Measurements from ENCODE around the gene VGF.
A peak's percentile ranks its signal among the peaks of the same experiment; 100 is the strongest.

Gene VGF

DNA sequence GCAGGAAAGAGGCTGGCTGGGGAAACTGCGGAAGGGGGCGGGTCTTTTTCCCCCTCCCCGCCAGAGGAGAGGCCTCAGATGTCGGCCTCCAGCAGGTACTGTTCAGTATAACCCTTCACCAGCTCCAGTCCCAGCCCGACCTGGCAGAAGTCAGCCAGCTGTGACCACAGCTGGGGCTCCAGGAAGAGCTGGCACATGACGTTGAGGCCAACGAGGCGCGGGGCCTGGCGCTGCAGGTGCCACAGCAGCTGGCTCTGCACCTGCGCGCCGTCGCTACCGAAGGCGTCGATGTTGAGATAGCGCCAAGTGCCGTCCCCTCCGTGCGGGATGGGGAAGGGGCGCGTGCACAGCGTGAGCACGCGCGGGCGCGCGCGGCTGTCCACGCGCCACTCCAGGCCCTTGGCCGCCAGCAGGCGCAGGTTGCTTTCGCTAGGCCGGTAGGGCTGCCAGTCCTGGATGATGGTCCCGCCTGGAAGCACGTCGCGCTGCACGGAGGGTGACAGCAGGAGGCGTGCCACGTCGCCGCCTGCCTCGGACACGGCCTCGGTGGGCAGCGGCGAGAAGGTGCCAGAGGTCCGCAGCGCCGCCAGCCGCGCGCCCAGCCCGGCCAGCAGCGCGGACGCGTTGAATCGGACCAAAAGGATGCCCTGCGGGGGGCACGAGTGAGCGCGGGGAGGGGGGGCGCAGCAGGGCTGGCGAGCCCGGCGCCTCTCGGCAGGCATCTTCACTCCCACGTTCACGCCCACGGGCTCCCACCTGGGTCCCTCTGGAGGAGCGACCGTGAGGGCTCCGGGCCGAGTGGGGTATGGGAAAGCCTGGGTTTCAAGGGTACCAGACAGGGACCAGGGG is 6.9 kb upstream of the VGF start (continued):
- TF ChIP-seq ZNF449 (tag by site-specific recombination; IDR thresholded peaks at IDR 0.05) (peak; percentile 10; the same call in 1 of the 2 replicates), ZNF10 (tag by site-specific recombination; IDR thresholded peaks at IDR 0.05) (0 out of 2 replicates have a peak, but pooled peaks have one; percentile 26), GLIS2 (tag by site-specific recombination; IDR thresholded peaks at IDR 0.05) (peak; percentile 73; the same call in 1 of the 2 replicates), EGR2 (tag by site-specific recombination; IDR thresholded peaks at IDR 0.05; ENCODE audit: low read depth) (peak; percentile 78), ZNF777 (tag by site-specific recombination; IDR thresholded peaks at IDR 0.05; ENCODE audit: borderline replicate concordance) (peak; percentile 66; the same call in 1 of the 2 replicates), ZNF184 (tag by site-specific recombination; IDR thresholded peaks at IDR 0.05) (no peak), ZFHX2 (tag by site-specific recombination; conservative IDR thresholded peaks at IDR 0.05) (peak; percentile 94), GLIS1 (tag by site-specific recombination; IDR thresholded peaks at IDR 0.05) (peak; percentile 76; the same call in 1 of the 2 replicates)

- TF ChIP-seq HOXA7 (CRISPR knock-in tag; IDR thresholded peaks at IDR 0.05; ENCODE audit: borderline replicate concordance) (no peak), ZNF366 (tag by site-specific recombination; conservative IDR thresholded peaks at IDR 0.05) (no peak), ZNF416 (tag by site-specific recombination; IDR thresholded peaks at IDR 0.05) (no peak), EGR2 (tag by site-specific recombination; IDR thresholded peaks at IDR 0.05; ENCODE audit: low read depth) (peak; percentile 78), TCF7L2 (IDR thresholded peaks at IDR 0.05; ENCODE audit: borderline replicate concordance, low read depth, low read length) (no peak), CTCF (tag by site-specific recombination; IDR thresholded peaks at IDR 0.05) (peak; percentile 38; the same call in 1 of the 2 replicates), ZFHX2 (tag by site-specific recombination; conservative IDR thresholded peaks at IDR 0.05) (peak; percentile 83)
- TF ChIP-seq, protein P1, sequence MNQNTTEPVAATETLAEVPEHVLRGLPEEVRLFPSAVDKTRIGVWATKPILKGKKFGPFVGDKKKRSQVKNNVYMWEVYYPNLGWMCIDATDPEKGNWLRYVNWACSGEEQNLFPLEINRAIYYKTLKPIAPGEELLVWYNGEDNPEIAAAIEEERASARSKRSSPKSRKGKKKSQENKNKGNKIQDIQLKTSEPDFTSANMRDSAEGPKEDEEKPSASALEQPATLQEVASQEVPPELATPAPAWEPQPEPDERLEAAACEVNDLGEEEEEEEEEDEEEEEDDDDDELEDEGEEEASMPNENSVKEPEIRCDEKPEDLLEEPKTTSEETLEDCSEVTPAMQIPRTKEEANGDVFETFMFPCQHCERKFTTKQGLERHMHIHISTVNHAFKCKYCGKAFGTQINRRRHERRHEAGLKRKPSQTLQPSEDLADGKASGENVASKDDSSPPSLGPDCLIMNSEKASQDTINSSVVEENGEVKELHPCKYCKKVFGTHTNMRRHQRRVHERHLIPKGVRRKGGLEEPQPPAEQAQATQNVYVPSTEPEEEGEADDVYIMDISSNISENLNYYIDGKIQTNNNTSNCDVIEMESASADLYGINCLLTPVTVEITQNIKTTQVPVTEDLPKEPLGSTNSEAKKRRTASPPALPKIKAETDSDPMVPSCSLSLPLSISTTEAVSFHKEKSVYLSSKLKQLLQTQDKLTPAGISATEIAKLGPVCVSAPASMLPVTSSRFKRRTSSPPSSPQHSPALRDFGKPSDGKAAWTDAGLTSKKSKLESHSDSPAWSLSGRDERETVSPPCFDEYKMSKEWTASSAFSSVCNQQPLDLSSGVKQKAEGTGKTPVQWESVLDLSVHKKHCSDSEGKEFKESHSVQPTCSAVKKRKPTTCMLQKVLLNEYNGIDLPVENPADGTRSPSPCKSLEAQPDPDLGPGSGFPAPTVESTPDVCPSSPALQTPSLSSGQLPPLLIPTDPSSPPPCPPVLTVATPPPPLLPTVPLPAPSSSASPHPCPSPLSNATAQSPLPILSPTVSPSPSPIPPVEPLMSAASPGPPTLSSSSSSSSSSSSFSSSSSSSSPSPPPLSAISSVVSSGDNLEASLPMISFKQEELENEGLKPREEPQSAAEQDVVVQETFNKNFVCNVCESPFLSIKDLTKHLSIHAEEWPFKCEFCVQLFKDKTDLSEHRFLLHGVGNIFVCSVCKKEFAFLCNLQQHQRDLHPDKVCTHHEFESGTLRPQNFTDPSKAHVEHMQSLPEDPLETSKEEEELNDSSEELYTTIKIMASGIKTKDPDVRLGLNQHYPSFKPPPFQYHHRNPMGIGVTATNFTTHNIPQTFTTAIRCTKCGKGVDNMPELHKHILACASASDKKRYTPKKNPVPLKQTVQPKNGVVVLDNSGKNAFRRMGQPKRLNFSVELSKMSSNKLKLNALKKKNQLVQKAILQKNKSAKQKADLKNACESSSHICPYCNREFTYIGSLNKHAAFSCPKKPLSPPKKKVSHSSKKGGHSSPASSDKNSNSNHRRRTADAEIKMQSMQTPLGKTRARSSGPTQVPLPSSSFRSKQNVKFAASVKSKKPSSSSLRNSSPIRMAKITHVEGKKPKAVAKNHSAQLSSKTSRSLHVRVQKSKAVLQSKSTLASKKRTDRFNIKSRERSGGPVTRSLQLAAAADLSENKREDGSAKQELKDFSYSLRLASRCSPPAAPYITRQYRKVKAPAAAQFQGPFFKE (tag by site-specific recombination; IDR thresholded peaks at IDR 0.05; ENCODE audit: borderline replicate concordance): no peak
- no peaks in the 10 kb centered on the region for H3K9me3 ChIP-seq (ENCODE audit: control insufficient read depth, insufficient read depth, low read depth, low read length)
- H3K27ac ChIP-seq (ENCODE audit: extremely low read depth, low read depth, low read length): no peak overlapping the region
- ChIA-PET POLR2A (no interaction called here), CTCF (interaction anchor here (0.6 to 2.7 kb wide), 10 partner anchors 9 to 1098 kb away, joined by 3 to 40 read pairs (median 4); no protein-coding TSS in a partner anchor)
- H3K36me3 ChIP-seq (ENCODE audit: control insufficient read depth in 2 of 2, insufficient read depth in 1 of 2, low read length in 2 of 2): no peaks in the 10 kb centered on the region
- H3K4me3 ChIP-seq (ENCODE audit: low read depth, low read length): no peak overlapping the region
- peaks cover 13% of the 10 kb centered on the region for H3K4me1 ChIP-seq (ENCODE audit: control insufficient read depth, insufficient read depth, low read length)
Observed at GRCh38 chr7:101171442-101171837, 6.1 kb upstream of the VGF start.

Data from HEK293 (cell line).